Ishikawa (cell line): ENCODE data around the gene THYN1.

Experiments
- CREB1 ChIP-seq: IDR thresholded peaks from 2 replicates; pipeline ENCODE4 v1.6.1; 2012; ENCODE audit warnings: low read depth
- EP300 ChIP-seq: IDR thresholded peaks from 2 replicates; pipeline ENCODE4 v1.6.1; 2012; ENCODE audit warnings: borderline replicate concordance
- TAF1 ChIP-seq: IDR thresholded peaks from 2 replicates; pipeline ENCODE4 v1.6.1; 2012; ENCODE audit warnings: low read depth, mild to moderate bottlenecking
- TEAD4 ChIP-seq: IDR thresholded peaks from 2 replicates; pipeline ENCODE4 v1.6.1; 2012
- ZBTB7A ChIP-seq: IDR thresholded peaks from 2 replicates; pipeline ENCODE4 v1.6.1; 2012; ENCODE audit warnings: low read depth
- TF ChIP-seq, protein P1 (sequence below): IDR thresholded peaks from 2 replicates; pipeline ENCODE4 v1.6.1; 2012

DNA sequence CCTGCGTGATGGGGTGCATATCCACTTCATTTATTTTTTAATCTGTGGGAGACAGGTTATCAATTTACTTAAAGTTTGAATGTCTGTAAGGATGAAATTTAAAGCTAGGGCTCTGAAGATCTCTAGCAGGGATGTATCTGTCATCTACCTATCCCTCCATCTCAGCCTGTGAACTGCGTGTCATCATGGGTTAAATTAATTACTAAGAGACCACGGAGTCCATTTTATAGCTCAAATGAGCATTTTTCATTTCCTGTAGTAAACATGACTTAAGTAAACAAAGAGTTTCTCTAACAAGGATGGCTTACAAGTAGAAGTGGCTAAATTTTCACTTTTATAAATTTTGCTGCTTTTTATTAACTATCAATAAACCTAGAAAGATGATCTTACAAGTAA is 20.2 kb upstream of the THYN1 start:
- no peak for TF ChIP-seq EP300
- no peak for TF ChIP-seq ZBTB7A
- TF ChIP-seq TEAD4 = no peak
- TF ChIP-seq TAF1 = no peak
- no peak for TF ChIP-seq CREB1
- TF ChIP-seq, protein P1, sequence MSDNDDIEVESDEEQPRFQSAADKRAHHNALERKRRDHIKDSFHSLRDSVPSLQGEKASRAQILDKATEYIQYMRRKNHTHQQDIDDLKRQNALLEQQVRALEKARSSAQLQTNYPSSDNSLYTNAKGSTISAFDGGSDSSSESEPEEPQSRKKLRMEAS = no peak
